GM21390 (cell line): ENCODE measurements around the gene SLTM.
"Not testable (repeated sequence)": the region's sequence is repeated elsewhere in the genome, so short reads cannot be mapped to it uniquely, and the experiment has no call there.

Experiments used
- ATAC-seq: cut with Tn5 transposase; IDR thresholded peaks from one replicate; pipeline ENCODE4 v1.9.1; 2021; ENCODE audit not compliant: unreplicated experiment

SLTM gene

DNA sequence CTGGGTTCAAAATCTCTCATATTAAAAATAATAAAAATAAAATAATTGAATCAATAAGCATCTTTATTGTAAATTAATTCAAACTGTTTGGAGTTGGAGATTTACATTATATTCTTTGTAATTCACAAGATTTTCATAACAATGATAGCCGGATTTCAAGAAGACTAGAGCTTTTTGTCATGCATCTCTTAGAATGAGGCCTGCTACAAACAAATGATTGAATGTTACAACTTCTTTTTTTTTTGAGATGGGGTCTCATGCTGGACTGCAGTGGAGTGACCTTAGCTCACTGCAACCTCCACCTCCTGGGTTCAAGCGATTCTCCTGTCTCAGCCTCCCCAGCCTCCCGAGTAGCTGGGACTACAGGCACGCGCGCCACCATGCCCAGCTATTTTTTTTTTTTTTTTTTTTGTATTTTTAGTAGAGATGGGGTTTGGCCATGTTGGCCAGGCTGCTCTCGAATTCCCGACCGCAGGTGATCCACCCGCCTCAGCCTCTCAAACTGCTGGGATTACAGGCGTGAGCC is 3.5 kb downstream of the SLTM start:
- ATAC-seq = no peak

DNA sequence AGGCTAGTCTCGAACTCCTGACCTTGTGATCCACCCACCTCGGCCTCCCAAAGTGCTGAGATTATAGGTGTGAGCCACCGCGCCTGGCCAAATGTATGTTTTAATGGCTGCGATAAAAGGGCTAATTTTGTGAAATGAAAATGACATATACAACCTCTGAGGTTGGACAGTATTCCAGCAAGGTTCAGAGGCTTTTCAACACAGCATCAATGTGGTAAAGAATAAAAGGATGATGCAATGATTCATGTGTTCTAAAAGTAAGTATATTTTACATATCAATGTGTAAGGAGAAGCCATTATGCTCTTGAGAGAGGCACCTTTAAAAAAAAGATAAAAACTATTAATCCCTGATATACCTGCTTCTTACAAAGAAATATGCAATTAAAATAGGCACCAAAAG is 6.7 kb downstream of the SLTM start:
- no peak for ATAC-seq

DNA sequence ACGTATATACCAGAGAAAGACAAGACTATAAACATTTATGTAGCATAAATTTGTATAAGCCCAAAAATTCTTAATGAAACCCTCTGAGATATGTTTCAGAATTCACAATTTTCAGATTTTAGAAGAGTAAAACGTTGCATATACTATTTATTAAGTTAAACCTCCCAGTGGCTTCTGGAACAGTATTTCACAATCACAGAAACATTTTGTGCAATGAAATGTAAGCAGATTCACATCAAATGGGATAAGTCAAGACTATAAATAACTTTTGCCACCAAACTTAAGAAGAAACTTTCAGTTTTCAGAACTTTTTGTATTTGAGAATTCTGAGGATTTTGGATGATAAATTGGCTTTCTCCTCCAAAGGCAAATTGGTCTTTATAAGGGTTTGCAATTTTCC is 9.2 kb downstream of the SLTM start:
- no peak for ATAC-seq

DNA sequence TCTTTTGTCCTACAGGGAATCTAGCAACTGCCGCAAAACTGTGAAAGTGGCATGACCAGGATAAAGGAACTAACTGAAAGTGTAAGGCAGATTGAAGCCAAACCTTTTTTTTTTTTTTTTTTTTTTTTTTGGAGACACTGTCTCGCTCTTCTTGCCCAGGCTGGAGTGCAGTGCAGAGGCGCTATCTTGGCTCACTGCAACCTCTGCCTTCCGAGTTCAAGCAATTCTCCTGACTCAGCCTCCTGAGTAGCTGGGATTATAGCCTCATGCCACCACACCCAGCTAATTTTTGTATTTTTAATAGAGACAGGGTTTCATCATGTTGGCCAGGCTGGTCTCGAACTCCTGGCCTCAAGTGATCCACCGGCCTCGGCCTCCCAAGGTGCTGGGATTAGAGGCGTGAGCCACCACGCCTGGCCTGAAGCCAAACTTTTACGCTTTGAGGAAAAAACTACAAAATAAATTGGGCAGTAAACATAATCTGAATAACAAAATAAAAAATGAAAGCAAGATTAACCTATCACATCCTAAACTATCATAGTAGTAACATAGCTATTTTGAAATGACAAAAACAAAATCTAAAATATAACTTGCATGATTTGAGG is 9.7 kb downstream of the SLTM start:
- ATAC-seq = no peak

DNA sequence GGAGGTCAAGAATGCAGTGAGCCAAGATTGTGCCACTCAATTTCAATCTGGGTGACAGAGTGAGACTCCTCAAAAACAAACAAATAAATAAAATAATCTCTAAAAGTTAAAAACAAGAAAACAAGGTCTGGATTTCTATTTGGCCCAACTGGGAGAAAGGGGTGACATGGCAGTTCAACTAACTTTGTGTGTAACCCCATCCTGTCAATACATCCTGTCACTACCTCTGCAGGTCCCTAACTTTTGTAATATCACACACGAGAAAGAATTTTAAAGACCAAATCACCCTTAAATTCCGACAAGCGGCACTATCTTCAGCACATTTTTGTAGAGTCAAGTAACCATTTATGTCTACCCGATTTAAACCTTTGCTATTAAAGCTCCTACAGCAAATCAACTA is 10.2 kb downstream of the SLTM start:
- ATAC-seq = no peak

DNA sequence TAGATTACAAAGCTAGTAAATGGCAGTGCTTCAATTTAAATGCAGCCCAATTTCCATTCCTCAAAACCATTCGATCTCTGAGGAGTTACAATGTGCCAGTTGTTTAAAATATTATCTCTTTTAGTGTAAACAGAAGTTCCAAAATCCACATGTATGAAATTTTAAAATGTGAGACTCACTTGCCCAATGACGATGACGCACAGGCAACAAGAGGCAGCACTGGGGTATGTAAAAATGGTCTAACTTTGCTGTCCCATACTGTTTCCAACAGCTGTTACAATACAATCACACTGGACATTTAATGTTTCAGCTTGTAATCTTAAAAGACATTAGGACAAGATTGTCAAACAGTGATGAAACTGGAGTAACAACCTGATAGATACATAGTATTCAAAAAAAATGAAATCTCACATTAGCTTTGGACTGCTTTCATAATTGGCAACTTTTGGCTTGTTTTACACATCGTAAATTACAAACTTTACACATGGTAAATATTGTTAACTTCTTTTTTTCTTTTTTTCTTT is 12.2 kb downstream of the SLTM start:
- no peak for ATAC-seq

DNA sequence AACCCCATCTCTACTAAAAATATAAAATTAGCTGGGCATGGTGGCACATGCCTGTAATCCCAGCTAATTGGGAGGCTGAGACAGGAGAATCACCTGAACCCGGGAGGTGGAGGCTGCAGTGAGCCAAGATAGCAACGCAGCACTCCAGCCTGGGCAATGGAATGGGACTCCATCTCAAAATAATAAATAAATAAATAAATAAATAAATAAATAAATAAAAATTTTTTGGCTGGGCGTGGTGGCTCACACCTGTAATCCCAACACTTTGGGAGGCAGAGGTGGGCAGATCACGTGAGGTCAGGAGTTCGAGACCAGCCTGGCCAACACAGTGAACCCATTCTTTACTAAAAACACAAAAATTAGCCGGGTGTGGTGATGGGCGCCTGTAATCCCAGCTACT is 13.0 kb downstream of the SLTM start:
- not testable (repeated sequence) for ATAC-seq

DNA sequence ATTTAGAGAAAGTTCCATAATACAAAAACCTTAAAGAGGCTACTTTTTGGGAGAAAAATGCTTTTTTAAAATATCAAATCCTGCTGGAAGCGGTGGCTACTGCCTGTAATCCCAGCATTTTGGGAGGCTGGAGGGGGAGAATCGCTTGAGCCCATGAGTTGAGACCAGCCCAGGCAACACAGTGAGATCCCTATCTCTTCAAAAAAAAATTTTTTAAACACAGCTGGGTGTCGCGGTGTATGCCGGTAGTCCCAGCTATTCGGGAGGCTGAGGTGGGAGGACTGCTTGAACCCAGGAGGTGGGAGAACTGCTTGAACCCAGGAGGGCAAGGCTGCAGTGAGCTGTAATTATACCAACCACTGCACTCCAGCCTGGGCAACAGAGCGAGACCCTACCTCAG is 14.2 kb downstream of the SLTM start:
- ATAC-seq = no peak

DNA sequence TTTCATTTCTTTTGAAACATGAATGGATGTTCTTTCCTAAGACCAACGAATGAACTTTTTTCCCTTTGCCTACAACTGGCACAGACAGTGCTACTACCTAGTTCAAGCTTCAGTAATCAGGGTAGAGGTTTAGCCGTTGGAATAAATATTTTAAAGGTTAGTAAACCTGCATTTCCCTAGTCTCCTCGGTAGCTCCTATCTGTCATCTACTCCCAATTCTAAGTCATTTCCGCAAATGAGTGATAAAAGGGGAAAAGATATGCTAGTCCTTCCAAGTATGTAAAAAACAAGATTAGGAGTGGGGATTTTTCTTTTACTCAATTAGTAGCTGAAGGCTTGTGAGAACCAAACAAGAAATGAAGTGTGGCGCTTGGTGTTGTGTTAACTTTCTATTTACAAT is 15.2 kb downstream of the SLTM start:
- ATAC-seq = no peak

DNA sequence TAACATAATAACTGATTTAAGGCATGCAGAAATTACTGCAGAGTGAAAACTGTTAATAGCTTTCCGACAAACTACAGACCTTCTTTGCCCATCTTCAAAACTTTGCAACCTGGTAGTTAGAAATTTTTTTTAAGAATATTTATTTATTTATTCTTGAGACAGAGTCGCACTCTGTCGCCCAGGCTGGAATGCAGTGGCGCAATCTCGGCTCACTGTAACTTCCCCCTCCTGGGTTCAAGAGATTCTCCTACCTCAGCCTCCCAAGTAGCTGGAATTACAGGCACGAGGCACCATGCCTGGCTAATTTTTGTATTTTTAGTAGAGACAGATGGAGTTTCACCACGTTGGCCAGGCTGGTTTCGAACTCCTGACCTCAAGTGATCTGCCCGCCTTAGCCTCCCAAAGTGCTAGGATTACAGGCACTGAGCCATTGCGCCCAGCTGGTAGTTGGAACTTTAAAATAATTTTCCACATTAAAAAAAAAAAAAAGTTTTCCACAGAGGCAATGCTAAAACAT is 15.8 kb downstream of the SLTM start:
- ATAC-seq = not testable (repeated sequence)

DNA sequence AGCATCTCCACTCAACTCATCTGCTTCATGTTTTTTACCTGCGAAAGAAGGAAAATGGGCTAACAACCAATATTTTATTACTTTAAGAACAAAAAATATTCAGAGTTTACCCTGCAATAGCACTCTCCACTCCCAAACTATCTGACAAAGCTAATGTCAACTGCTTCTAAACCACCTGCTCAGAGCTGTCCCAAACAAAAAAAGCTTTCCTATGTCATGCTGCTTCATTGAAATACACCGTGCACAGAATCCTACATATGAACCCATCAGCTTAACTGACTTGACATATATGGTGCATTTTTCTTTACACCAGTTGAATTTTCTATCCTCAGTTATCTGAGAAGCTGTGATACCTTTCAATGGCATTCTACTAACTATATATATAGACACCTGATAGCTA is 16.5 kb downstream of the SLTM start:
- no peak for ATAC-seq

DNA sequence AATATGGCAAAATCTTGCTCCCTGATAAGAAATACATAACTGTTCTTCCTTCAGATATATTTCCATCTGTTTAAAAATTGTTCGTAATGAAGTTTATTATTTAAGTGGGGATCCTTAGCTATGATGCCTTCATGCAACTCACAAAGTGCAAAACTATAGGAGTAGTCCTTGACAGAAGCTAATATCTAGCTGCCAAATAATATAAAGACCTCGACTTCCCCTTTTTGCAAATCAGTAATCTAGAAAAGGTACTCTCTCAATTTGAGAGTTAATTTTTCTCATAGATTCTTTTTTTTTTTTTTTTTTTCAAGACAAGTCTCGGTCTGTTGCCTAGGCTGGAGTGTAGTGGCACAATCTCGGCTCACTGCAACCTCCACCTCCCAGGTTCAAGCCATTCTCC is 23.0 kb downstream of the SLTM start:
- ATAC-seq = no peak

DNA sequence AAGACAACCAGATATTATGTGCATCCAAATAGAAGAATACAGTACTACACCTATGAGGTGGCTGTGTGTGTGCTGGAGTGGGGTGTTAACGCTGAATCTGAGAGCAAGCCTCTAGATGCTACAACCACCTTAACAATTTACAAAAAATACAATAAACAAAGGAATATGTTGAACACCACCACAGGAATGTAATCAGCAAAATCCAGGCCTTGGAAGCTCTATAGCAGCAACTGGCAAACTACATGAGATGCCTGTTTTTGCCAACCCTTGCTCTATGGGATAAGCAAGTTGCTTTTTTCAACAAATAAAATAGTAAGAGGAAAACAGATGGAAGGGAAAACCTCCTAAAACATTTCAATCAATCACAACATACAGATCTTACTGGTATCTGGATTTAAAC is 23.9 kb downstream of the SLTM start:
- no peak for ATAC-seq

DNA sequence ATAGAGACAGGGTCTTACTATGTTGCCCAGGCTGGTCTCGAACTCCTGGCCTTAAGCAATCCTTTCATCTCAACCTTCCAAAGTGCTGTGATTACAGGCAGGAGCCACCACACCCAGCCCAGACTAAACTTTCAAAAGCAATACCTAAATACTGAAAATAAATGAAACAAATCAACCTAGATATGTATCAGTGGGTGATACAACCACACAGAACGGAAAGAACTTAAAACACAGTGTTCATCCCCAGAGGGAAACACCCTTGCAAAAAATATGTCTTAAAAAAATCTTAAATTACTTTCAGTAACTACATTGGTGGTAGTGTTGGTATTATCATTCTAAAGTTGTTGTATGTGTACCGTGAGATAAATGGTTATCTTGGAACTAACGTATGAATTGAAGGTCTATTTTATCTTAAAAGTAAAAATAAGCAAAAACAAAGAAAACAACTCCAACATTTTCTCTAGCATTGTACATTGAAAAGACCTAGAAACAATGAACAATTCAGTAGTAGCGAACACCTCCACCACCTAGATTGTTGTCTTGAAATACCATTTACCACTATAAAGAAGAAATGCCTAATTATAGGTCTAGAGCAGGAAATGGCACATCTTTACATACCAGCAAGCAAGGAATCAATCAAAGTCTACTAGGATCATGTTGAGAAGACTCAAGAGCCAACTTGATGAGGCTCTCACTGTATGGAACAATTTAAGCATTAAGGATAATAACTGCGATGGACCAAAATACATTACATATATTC is 24.7 kb downstream of the SLTM start:
- no peak for ATAC-seq

DNA sequence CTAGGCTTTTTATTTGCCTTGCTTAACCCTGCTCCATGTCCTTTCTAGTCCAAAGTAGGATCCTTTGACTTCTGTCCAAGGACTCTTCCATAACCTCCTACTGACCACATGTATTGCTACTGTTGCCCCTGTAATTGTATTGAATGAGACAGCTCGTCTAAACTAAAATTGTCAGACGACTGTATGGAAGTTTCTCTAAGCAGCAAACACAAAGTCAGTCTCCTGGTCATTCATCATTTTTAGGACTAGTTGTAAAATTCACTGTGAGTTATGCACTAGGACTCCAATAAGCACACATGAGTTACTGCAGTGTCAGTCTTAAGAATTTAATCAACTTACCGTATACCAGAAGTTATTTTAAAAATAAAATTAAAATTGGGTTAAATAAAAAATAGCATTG is 32.8 kb downstream of the SLTM start:
- ATAC-seq = no peak

DNA sequence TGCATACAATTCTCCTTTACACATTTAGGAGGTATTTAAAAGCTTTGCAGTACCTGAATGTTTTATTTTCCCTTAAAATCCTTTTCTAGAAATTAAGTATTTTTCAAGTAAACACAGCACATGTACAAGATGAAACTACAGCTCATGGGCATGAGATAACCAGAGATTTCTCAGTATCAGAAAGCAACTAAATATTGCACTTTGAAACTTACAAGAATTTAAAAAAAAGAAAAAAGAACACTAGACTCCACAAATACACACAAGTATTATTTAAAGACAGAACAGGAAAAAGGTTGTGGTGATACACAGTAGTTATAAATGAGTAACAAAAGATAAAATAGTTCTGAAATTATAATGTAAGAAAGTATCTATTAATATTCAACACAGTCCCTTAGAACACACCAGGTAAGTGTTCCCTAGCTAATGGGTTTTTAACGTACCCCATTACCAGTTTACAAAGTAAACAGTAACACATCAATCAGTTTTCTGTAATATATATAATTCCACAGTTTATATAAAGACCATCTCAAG is 35.3 kb downstream of the SLTM start:
- ATAC-seq = peak; percentile 55

DNA sequence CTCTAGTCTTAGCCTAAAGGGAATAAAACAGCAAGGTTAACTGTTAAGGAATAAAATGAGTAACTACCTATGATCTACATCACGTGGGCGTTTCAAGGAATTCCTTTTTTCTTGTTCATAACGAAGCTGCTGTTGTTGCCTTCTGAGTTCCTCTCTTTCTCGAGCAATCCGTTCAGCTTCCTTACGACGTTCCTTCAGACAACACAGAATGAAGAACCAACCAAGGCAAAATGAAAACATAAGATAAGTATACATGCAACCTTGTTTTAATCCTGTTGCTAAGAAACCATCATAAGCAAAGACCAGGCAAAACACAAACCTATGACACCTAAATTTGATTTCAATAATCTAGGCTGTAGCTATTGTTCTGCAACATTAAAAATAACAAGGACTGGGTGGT is 44.1 kb downstream of the SLTM start:
- ATAC-seq = no peak

DNA sequence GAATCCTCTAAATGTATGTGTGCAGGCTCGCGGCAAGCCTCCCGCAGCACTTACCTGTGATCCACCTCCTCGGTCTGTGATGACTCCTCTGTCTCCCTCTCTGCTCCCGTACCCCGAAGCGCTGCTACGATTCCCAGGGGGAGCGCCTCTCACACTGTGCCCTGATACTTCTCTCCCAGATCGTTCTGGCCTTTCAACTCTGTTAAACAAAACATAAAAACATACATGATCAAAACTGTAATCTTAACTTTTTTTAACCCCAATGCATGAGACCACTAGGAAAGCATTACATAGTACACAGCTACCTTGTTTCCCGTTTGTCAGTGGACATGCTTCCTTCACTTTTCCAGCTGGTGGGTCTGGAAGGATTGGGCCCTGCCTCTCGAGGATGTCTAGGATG is 46.6 kb downstream of the SLTM start:
- ATAC-seq = no peak

DNA sequence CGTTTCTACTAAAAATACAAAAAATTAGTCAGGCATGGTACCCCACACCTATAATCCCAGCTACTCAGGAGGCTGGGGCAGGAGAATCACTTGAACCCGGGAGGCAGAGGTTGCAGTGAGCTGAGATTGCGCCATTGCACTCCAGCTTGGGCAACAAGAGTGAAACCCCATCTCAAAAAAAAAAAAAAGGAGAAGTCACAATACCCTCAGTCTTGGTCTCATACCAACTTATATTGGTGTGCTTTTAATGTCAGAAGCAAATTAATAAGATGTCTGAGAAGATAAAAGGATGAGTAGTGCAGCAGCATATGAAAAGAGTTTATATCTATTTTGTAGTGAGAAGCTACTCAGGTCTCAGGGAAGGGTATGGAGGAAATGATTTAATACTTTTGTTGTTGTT is 49.6 kb downstream of the SLTM start:
- ATAC-seq = not testable (repeated sequence)

DNA sequence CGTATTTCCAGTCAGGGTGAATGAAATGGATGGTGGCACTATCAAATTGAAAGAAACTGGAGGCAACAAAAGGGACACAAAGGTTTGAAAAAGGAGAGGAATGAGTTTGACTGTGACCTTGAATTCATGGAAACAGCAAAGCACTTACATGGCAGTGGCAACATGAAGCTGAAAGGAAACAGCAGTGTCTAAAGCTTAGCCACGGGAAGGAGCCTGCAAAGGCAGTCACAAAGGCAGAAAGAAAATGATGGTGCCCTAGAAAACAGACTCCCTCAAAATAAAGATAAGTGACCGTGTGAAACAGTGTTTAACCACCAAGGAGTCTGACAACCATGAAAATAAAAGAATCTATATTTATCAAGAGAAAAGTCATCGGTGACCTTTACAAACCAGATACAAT is 51.2 kb downstream of the SLTM start:
- no peak for ATAC-seq

DNA sequence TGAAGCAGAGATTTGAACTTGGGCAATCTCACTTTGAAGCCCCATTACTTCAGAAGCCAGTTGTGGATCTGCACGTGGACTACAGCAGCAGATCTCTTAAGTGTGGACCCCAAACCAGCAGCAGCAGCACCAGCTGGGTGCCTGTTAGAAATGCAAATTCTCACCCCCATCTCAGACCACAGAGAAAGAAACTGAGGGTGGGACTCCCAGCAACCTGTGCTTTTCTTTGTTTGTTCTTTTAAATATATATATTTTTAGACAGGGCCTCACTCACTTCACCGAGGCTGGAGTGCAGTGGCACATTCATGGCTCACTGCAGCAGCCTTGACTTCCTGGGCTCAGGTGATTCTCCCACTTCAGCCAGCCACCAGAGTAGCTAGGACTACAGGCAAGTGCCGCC is 53.2 kb downstream of the SLTM start:
- ATAC-seq = peak; percentile 53
